LNCaP clone FGC (cell line): ENCODE data around the gene ANG.
A peak's percentile ranks its signal among the peaks of the same experiment; 100 is the strongest.

Source experiments
- DNase-seq: peaks from one replicate; pipeline ENCODE4 v3.0.0-alpha.2; 2011; ENCODE audit warnings: low read depth
- H3K4me3 ChIP-seq: 2 replicates; pipeline ENCODE4 v1.5.1; 2011; ENCODE audit warnings: mild to moderate bottlenecking, low read depth, low read length, control low read depth
- TF ChIP-seq, protein P1 (sequence below): IDR thresholded peaks from 2 replicates; pipeline ENCODE4 v1.5.1; 2012; ENCODE audit warnings: mild to moderate bottlenecking; ENCODE audit not compliant: control insufficient read depth, insufficient read depth; ENCODE audit errors: extremely low read depth

The ANG gene

DNA sequence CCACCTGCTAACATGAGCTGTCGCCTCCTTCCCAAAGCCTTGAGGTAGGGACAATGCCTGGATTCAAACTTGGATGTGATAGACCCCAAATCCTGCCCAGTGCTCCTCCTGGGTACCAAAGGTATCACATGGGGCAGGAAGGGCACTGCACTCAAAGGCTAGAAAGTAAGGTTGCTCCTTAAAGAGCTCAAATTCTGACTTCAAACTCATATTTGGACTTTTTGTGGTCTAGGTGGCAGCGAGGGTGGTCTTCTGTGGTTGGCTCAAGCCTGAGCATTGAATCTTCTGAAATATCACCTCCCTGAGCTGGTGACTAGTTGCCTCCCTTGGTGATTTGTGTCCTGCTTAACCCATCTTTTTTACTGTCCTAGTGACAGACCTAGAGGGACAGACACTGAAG, 12.5 kb upstream of the ANG start:
- no peak overlapping the region for H3K4me3 ChIP-seq
- DNase-seq, result no peak
- TF ChIP-seq, protein P1, sequence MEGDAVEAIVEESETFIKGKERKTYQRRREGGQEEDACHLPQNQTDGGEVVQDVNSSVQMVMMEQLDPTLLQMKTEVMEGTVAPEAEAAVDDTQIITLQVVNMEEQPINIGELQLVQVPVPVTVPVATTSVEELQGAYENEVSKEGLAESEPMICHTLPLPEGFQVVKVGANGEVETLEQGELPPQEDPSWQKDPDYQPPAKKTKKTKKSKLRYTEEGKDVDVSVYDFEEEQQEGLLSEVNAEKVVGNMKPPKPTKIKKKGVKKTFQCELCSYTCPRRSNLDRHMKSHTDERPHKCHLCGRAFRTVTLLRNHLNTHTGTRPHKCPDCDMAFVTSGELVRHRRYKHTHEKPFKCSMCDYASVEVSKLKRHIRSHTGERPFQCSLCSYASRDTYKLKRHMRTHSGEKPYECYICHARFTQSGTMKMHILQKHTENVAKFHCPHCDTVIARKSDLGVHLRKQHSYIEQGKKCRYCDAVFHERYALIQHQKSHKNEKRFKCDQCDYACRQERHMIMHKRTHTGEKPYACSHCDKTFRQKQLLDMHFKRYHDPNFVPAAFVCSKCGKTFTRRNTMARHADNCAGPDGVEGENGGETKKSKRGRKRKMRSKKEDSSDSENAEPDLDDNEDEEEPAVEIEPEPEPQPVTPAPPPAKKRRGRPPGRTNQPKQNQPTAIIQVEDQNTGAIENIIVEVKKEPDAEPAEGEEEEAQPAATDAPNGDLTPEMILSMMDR, result no peak

DNA sequence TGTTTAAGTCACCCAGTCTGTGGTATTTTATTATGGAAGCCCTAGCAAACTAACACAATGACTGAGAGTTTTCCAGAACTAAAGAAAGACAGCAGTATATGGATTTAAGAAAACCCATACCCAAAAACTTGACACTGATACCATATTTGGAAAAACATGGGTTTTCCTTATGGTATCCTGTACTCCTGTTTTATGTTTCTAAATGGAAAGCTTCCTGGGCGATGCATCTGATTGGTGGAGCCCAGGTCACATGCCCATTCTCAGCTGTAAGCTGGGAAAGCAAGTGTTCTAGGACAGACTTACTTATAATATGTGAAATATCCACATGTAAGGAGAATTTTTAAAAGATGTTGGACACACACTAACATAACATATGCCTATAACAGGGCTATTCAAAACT, 8.7 kb upstream of the ANG start:
- DNase-seq, result no peak
- TF ChIP-seq, protein P1, result no peak
- H3K4me3 ChIP-seq, result peak overlapping the region; percentile 79

DNA sequence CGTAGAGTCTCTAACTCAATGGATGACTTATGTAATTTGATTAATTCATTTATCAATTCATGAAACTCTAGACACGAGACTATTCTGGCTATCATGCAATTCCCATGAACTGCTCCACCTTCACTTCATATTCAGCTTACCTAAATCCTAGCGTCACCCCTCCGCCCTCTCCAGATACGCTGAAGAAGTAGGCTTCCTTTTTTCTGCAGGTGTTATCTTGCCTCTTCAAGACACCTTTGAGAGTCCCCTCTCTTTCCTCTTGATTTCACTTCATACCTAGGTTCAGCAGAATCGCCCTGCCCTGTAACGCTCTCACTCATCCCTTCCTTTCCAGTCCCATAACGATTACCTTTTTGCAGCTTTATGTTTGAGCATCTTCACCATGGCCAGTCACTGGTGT, 8.2 kb upstream of the ANG start:
- TF ChIP-seq, protein P1, result no peak
- no peak for DNase-seq
- peak overlapping the region; percentile 79 for H3K4me3 ChIP-seq

DNA sequence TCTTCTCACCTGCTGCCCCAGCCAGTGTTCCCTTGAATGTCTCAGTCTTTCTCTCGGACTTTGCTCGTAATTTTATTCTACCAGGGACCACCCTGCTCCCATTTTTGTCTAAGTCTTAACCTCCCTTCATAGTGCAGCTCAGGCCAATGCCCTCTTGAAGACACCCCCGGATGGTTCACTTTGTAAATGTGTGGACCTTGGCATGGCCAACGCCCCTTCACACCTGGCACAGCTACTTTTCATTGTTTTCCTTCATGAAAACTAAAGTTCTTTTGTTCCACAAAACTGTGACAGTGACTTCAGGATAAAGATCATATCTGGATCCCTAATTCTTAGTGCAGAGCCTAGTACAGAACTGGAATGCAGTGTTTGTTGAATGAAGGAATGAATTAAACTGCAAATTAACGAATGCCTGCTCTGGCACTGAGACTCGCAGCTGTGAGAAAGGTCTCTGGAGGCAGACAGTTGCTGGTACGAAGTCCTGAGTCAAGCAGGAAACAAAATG, 7.7 kb upstream of the ANG start:
- H3K4me3 ChIP-seq, result peak overlapping the region; percentile 79
- DNase-seq, result no peak
- TF ChIP-seq, protein P1, result no peak

DNA sequence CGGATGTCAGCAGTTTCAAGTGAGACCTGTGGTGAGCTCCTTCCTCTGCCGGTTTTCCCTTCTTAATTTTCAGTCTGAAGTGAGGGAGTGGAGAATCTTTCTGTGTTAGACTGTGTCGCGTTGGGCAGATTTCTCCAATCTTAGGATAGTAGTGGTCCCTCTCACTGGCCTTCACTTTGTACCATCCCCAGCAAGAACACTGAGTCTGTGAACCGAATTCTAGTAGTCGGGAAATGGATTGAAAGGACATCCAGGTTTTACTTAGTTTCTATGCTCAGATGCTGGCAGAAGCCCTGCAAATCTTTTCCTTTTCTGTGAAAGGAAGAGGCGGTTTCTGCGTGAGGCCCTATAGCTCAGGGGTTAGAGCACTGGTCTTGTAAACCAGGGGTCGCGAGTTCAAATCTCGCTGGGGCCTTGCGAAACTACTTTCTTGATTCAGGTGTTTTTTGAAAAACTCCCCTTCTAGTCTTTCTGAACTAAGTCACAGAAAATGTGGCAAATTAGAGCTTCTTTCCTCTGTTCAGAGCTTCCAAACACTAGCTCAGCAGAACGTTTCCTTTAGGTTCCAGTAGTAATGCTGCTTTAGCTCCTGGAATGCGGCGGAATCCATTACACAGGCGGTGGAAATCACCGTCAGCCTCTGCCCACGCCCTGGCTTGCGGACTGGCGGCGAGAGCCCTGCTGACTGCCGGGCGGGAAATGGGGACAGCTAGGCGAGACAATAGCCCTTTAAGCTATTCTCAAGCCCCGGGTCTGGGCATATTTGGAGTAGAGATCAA, 7.0 kb upstream of the ANG start:
- peak overlapping the region; percentile 79 for H3K4me3 ChIP-seq
- DNase-seq, result no peak
- TF ChIP-seq, protein P1, result no peak

DNA sequence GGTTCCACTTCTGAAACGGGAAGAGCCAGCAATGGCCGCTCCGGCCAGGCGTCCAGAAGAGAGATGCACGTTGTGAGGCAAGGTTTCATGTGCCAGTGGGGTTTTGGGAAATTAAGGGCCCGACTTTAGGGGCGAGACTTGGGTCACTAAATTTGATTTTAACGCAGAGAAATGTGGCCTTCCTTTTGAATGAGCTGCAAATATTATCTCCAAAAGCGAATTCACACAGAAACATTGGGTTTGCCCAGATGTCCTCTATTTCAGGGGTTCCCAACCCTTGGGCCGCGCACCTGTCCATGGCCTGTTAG, 6.5 kb upstream of the ANG start:
- no peak for DNase-seq
- H3K4me3 ChIP-seq, result peak overlapping the region; percentile 79
- TF ChIP-seq, protein P1, result no peak
